H1 (cell line): Measurements from ENCODE around the gene SKAP2. TPM values are rescaled to one million over a fixed set of nuclear protein-coding genes. Genes with fewer than 3 reads are reported as not detected.

ENCODE experiments used
- CTCF ChIA-PET: fragments of 300-600 bp; sonication (Branson Sonifier 250); formaldehyde crosslinking; loops from one replicate; lab custom pipeline; 2021; ENCODE audit not compliant: partially characterized antibody; lab: Charles Lee
- POLR2A ChIA-PET: fragments of 300-600 bp; sonication (Branson Sonifier 250); formaldehyde crosslinking; loops from one replicate; lab custom pipeline; 2021; ENCODE audit warnings: inconsistent platforms; ENCODE audit not compliant: partially characterized antibody; lab: Charles Lee
- DNase-seq, 2 experiments: peaks; one replicate each; pipeline versions ENCODE4 v3.0.0 to v3.0.0-alpha.2; 2010 to 2022; ENCODE audit warnings: low spot score in 2 of 2, low read depth in 1 of 2, mixed read lengths in 1 of 2
- FAIRE-seq: peaks from 2 replicates; lab custom pipeline; 2011; peaks lifted over from hg19 to GRCh38; lab: Jason Lieb, UNC
- H2AFZ ChIP-seq: 2 replicates; pipeline ENCODE4 v1.8.1; 2012; ENCODE audit warnings: low read length, inconsistent platforms
- H2AK5ac ChIP-seq: 2 replicates; pipeline ENCODE4 v1.6.1; 2013; ENCODE audit warnings: low read depth, low read length
- H2BK120ac ChIP-seq: replicated peaks from 2 replicates; pipeline ENCODE3; 2013; ENCODE audit warnings: low read depth, low read length, inconsistent platforms
- H2BK12ac ChIP-seq: 2 replicates; pipeline ENCODE4 v1.6.1; 2013; ENCODE audit warnings: low read depth, low read length
- H2BK15ac ChIP-seq: 2 replicates; pipeline ENCODE4 v1.6.1; 2013; ENCODE audit warnings: low read length
- H2BK20ac ChIP-seq: 2 replicates; pipeline ENCODE4 v1.6.1; 2013; ENCODE audit warnings: low read length
- H2BK5ac ChIP-seq: 2 replicates; pipeline ENCODE4 v1.6.1; 2013; ENCODE audit warnings: low read depth, low read length
- H3K14ac ChIP-seq: 2 replicates; pipeline ENCODE4 v1.6.1; 2013; ENCODE audit warnings: inconsistent platforms; ENCODE audit not compliant: insufficient read length
- H3K18ac ChIP-seq: 2 replicates; pipeline ENCODE4 v1.6.1; 2013; ENCODE audit warnings: low read length; ENCODE audit errors: extremely low read depth
- H3K23ac ChIP-seq: 2 replicates; pipeline ENCODE4 v1.6.1; 2013; ENCODE audit warnings: inconsistent platforms; ENCODE audit not compliant: insufficient read length
- H3K23me2 ChIP-seq: 2 replicates; pipeline ENCODE4 v1.6.1; 2013; ENCODE audit warnings: low read depth, low read length
- H3K27ac ChIP-seq: 2 replicates; pipeline ENCODE4 v1.6.1; 2011; ENCODE audit warnings: low read depth, low read length, inconsistent platforms
- H3K27me3 ChIP-seq, 4 experiments: replicated peaks in 1 of 4; 1 replicate in 1 of 4; 2 replicates in 3 of 4; pipeline versions ENCODE4 v1.6.1 to v1.8.1; 2011 to 2013; ENCODE audit warnings: low read length in 3 of 4, mild to moderate bottlenecking in 3 of 4, inconsistent platforms in 2 of 4, mixed read lengths in 2 of 4, moderate library complexity in 1 of 4; ENCODE audit not compliant: control insufficient read depth in 3 of 4, insufficient read depth in 3 of 4; ENCODE audit errors: extremely low read depth in 1 of 4
- H3K36me3 ChIP-seq, 4 experiments: 2 replicates each; pipeline versions ENCODE4 v1.6.1 to v1.8.1; 2011 to 2013; ENCODE audit warnings: mild to moderate bottlenecking in 4 of 4, low read length in 3 of 4, moderate library complexity in 2 of 4, control low read depth in 1 of 4, inconsistent platforms in 1 of 4; ENCODE audit not compliant: insufficient read depth in 4 of 4, control insufficient read depth in 2 of 4
- H3K4ac ChIP-seq: replicated peaks from 2 replicates; pipeline ENCODE3; 2013; ENCODE audit warnings: low read length, low read depth, mixed read lengths, inconsistent platforms; ENCODE audit not compliant: insufficient read length
- H3K4me1 ChIP-seq, 4 experiments: replicated peaks in 1 of 4; 1 replicate in 1 of 4; 2 replicates in 3 of 4; pipeline versions ENCODE4 v1.6.1 to v1.8.1; 2011 to 2013; ENCODE audit warnings: low read length in 3 of 4, inconsistent platforms in 2 of 4, mixed read lengths in 1 of 4; ENCODE audit not compliant: insufficient read depth in 4 of 4, control insufficient read depth in 3 of 4
- H3K4me2 ChIP-seq, 2 experiments: 2 replicates each; pipeline versions ENCODE4 v1.6.1 to v1.8.1; 2011 to 2013; ENCODE audit warnings: low read depth in 2 of 2, low read length in 2 of 2, control low read depth in 1 of 2, inconsistent platforms in 1 of 2, mild to moderate bottlenecking in 1 of 2; ENCODE audit not compliant: insufficient read depth in 1 of 2
- H3K4me3 ChIP-seq, 4 experiments: fragments of 200-600, 300-600 bp in 1 of 4; sonication (generic), shearing (Covaris generic), sonication (Bioruptor Twin) in 1 of 4; 2 replicates each; pipeline versions ENCODE4 v1.5.1 to v1.8.1; 2011 to 2016; ENCODE audit warnings: low read length in 4 of 4, low read depth in 3 of 4, control low read depth in 2 of 4, inconsistent platforms in 2 of 4, mild to moderate bottlenecking in 2 of 4, mixed read lengths in 1 of 4, moderate library complexity in 1 of 4; ENCODE audit not compliant: insufficient read depth in 2 of 4; ENCODE audit errors: extremely low read depth in 1 of 4
- H3K56ac ChIP-seq: replicated peaks from 2 replicates; pipeline ENCODE3; 2013; ENCODE audit warnings: low read depth, mild to moderate bottlenecking, mixed read lengths, low read length, inconsistent platforms; ENCODE audit not compliant: insufficient read length
- H3K79me1 ChIP-seq: 2 replicates; pipeline ENCODE4 v1.6.1; 2013; ENCODE audit warnings: low read depth, low read length, control low read depth
- H3K79me2 ChIP-seq, 2 experiments: 2 replicates each; pipeline versions ENCODE4 v1.6.1 to v1.8.1; 2012 to 2013; ENCODE audit warnings: low read length in 2 of 2, mild to moderate bottlenecking in 2 of 2, inconsistent platforms in 1 of 2; ENCODE audit not compliant: insufficient read depth in 2 of 2, control insufficient read depth in 1 of 2
- H3K9ac ChIP-seq, 4 experiments: replicated peaks in 1 of 4; 1 replicate in 1 of 4; 2 replicates in 3 of 4; pipeline versions ENCODE4 v1.6.1 to v1.8.1; 2011 to 2013; ENCODE audit warnings: low read depth in 3 of 4, low read length in 3 of 4, control low read depth in 2 of 4, mild to moderate bottlenecking in 2 of 4, moderate library complexity in 2 of 4, inconsistent platforms in 1 of 4; ENCODE audit errors: extremely low read depth in 1 of 4
- H3K9me3 ChIP-seq, 2 experiments: 2 replicates each; pipeline versions ENCODE4 v1.6.1 to v1.8.1; 2012 to 2013; ENCODE audit warnings: mild to moderate bottlenecking in 2 of 2, moderate library complexity in 2 of 2, control low read depth in 1 of 2, inconsistent platforms in 1 of 2, low read depth in 1 of 2, low read length in 1 of 2, mixed read lengths in 1 of 2; ENCODE audit not compliant: insufficient read depth in 2 of 2
- H4K20me1 ChIP-seq, 2 experiments: replicated peaks in 1 of 2; 2 replicates each; pipeline versions ENCODE3 to v1.8.1; 2011 to 2013; ENCODE audit warnings: inconsistent platforms in 2 of 2, low read length in 2 of 2, mild to moderate bottlenecking in 1 of 2; ENCODE audit not compliant: insufficient read depth in 2 of 2, control insufficient read depth in 1 of 2
- H4K5ac ChIP-seq: 2 replicates; pipeline ENCODE4 v1.6.1; 2013; ENCODE audit warnings: low read length, low read depth, mixed read lengths, inconsistent platforms; ENCODE audit not compliant: insufficient read length
- H4K8ac ChIP-seq: 2 replicates; pipeline ENCODE4 v1.8.0; 2013; ENCODE audit warnings: mild to moderate bottlenecking, moderate library complexity, low read length, inconsistent platforms; ENCODE audit not compliant: insufficient read depth; ENCODE audit errors: extremely low read depth
- H4K91ac ChIP-seq: replicated peaks from 2 replicates; pipeline ENCODE3; 2013; ENCODE audit warnings: low read length, mixed read lengths, inconsistent platforms; ENCODE audit not compliant: insufficient read length
- NRF1 ChIP-seq: IDR thresholded peaks from 2 replicates; pipeline ENCODE4 v1.6.1; 2011; ENCODE audit warnings: mild to moderate bottlenecking, low read depth, low read length, improper control_type of control experiment
- RFX5 ChIP-seq: IDR thresholded peaks from 2 replicates; pipeline ENCODE4 v1.6.1; 2011; ENCODE audit warnings: low read depth, low read length, improper control_type of control experiment, borderline replicate concordance
- RNF2 ChIP-seq: fragments of 200-900, 300-1000 bp; sonication (generic); IDR thresholded peaks from 2 replicates; pipeline ENCODE4 v1.7.1; 2016; ENCODE audit warnings: borderline replicate concordance, low read depth, mild to moderate bottlenecking, antibody characterized with exemption, low read length; ENCODE audit not compliant: poor library complexity, severe bottlenecking; ENCODE audit errors: missing control alignments
- SIRT6 ChIP-seq: IDR thresholded peaks from one replicate; pipeline ENCODE4 v1.7.1; 2012; ENCODE audit warnings: low read length, inconsistent platforms
- SRF ChIP-seq: IDR thresholded peaks from 2 replicates; pipeline ENCODE4 v1.6.1; 2011; ENCODE audit warnings: mild to moderate bottlenecking, low read depth, low read length, moderate library complexity
- WGBS, 2 experiments: shearing (Covaris generic) in 1 of 2; methylation state at CpG; one replicate each; pipeline versions ENCODE4 v1.1.6 to v1.1.7; 2013 to 2015; ENCODE audit warnings: low lambda C conversion rate in 2 of 2, mixed read lengths in 2 of 2, inconsistent platforms in 1 of 2, low coverage in 1 of 2, missing lambda C conversion rate in 1 of 2; ENCODE audit not compliant: insufficient replicate concordance in 2 of 2, insufficient coverage in 1 of 2, insufficient read length in 1 of 2; ENCODE audit errors: extremely low coverage in 1 of 2, missing lambda C conversion rate in 1 of 2; 5-methylcytosine and 5-hydroxymethylcytosine counted together
- polyA plus RNA-seq, 7 experiments: library from polyadenylated mRNA; depleted of rRNA in 3 of 7; stranded (reverse) in 5 of 7; unstranded in 2 of 7; fragments of >200 nt in 5 of 7; fragments of 200-250 nt in 2 of 7; gene quantifications; 1 replicate in 5 of 7; 2 replicates in 1 of 7; 4 replicates in 1 of 7; pipeline versions ENCODE4 v1.2.1 to v1.2.3, GENCODE V29; 2011 to 2013; ENCODE audit warnings: missing spikeins in 2 of 7, mixed read lengths in 2 of 7
- total RNA-seq: library from RNA; stranded (reverse); fragmentation: NEBNext Ultra II Directional; extraction: Animal tissue kit (Norgen Biotek cat#: 25700); gene quantifications from 2 replicates; pipeline ENCODE4 v1.2.1, GENCODE V29; 2021

Gene SKAP2
- total and polyA plus RNA-seq, 2 of the 8 experiments (the other 6 are each of a cell fraction or from before 2014, with no cell fraction given): 0.53 to 5.1 TPM

DNA sequence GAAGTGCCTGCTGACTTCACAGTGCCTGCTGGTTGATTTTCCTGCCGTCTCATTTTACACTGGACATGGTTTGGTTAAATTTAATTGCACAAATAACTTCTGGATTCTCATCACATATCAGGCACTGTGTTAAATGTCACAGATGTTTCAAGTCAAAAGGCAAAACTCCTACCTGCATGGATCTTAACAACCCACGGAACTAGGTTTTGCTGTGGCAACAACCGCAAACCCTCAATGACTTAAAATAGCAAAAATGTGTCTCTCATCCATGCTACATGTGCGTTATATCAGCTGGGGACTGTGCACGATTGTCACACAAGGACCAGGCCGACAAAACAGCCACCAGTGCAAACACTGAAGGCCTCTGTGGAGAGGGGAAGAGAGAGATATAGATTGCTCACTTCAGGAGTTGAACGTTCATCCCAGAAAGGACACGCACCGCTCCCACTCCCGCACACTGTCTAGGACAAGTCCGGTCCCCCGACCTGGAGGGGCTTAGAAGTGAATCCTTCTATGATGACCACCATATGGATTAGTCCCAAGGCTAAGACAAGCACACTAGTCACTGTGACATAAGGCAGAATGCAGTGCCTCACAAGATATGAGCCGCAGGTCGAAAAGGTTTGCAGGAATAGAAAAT, 233.3 kb downstream of the SKAP2 start:
- no peak overlapping the region for H3K4ac ChIP-seq
- H4K5ac ChIP-seq: no peak overlapping the region
- no peak overlapping the region for H3K14ac ChIP-seq
- H2AK5ac ChIP-seq: no peak overlapping the region
- H3K56ac ChIP-seq: no peak overlapping the region
- no peak overlapping the region for H4K91ac ChIP-seq
- FAIRE-seq: no peak
- WGBS, 2 experiments: 93% methylated on average over 14 of the region's 14 CpGs; no CpG with 5 or more reads in 1 of the 2 experiments
- no peak overlapping the region for H3K9ac ChIP-seq
- no peak overlapping the region for H2AFZ ChIP-seq
- no peak overlapping the region for H3K23ac ChIP-seq
- H3K23me2 ChIP-seq: no peaks in the 10 kb centered on the region
- no peaks in the 10 kb centered on the region for H3K27me3 ChIP-seq
- no peaks in the 10 kb centered on the region for H3K9me3 ChIP-seq
- no peak overlapping the region for H2BK120ac ChIP-seq
- H2BK20ac ChIP-seq: no peak overlapping the region
- H2BK12ac ChIP-seq: no peak overlapping the region
- H3K27ac ChIP-seq: no peak overlapping the region
- 0 out of 2 replicates have a peak overlapping the region, but pooled peaks have one; percentile 8 for H2BK15ac ChIP-seq
- H3K79me2 ChIP-seq: no peaks in the 10 kb centered on the region
- no peaks in the 10 kb centered on the region for H3K36me3 ChIP-seq
- no peak overlapping the region for H3K4me2 ChIP-seq
- H4K8ac ChIP-seq: no peak overlapping the region
- no peaks in the 10 kb centered on the region for H3K4me1 ChIP-seq
- no peak for DNase-seq
- CTCF ChIA-PET: interaction anchor here (0.9 kb wide), 1 partner anchor 10 kb away, joined by 4 read pairs; no protein-coding TSS in a partner anchor
- POLR2A ChIA-PET: no interaction called here
- H3K18ac ChIP-seq: no peak overlapping the region
- no peaks in the 10 kb centered on the region for H4K20me1 ChIP-seq
- H3K4me3 ChIP-seq: no peak overlapping the region
- no peaks in the 10 kb centered on the region for H3K79me1 ChIP-seq
- H2BK5ac ChIP-seq: no peak overlapping the region
- TF ChIP-seq SIRT6 (no peak), RNF2 (no peak), RFX5 (no peak), NRF1 (no peak), SRF (no peak)
